Medulla oblongata (tissue), 1 donor: ENCODE measurements around the gene GLRA1.

Experiments used
- DNase-seq: peaks from one replicate; pipeline ENCODE4 v3.0.0-alpha.2; 2015; ENCODE audit errors: extremely low spot score

Gene GLRA1

GRCh38 chr5:151775025-151775606 is 149.5 kb downstream of the GLRA1 start:
- no peak for DNase-seq

DNA sequence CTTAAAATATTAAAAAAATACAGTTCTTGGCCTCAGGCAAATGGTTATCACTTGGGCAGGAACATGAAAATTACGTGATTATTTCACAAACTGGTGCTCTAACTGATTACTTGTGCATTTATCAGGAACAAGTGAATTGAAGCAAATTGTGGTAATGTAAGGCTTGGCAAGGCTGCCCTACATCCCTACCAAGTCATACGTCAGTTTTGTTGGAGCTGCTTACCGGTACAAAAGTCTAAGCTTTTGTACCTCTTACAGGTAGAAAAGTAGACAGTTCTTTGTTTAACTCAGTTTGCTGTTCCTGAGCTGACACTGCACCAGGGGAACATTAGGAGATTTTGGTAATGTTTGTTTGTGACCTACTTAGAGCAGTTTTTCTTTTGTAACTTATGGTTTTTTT is 150.7 kb downstream of the GLRA1 start:
- no peak for DNase-seq

GRCh38 chr5:151772846-151773561 is 151.6 kb downstream of the GLRA1 start:
- DNase-seq = peak; percentile 43
